Subcutaneous abdominal adipose tissue (tissue), 5 donors: ENCODE measurements around the gene NBL1.

Experiments used
- H3K27ac ChIP-seq: one replicate; pipeline ENCODE4 v1.7.0; 2013; ENCODE audit warnings: low read depth, mild to moderate bottlenecking, inconsistent platforms, low read length, moderate library complexity
- H3K27me3 ChIP-seq, 5 donors: one replicate each; pipeline ENCODE4 v1.7.0; 2013; ENCODE audit warnings: low read length in 5 of 5, inconsistent platforms in 1 of 5; ENCODE audit not compliant: control insufficient read depth in 5 of 5, insufficient read depth in 4 of 5
- H3K36me3 ChIP-seq, 5 donors: one replicate each; pipeline ENCODE4 v1.7.0; 2013; ENCODE audit warnings: low read length in 5 of 5; ENCODE audit not compliant: control insufficient read depth in 5 of 5, insufficient read depth in 5 of 5
- H3K4me1 ChIP-seq, 5 donors: one replicate each; pipeline ENCODE4 v1.7.0; 2013; ENCODE audit warnings: low read length in 5 of 5, mild to moderate bottlenecking in 3 of 5, moderate library complexity in 1 of 5; ENCODE audit not compliant: control insufficient read depth in 5 of 5, insufficient read depth in 5 of 5
- H3K4me3 ChIP-seq, 5 donors: one replicate each; pipeline ENCODE4 v1.7.0; 2013; ENCODE audit warnings: low read length in 5 of 5, low read depth in 1 of 5
- H3K9ac ChIP-seq, 5 donors: one replicate each; pipeline ENCODE4 v1.7.0; 2013; ENCODE audit warnings: low read length in 5 of 5, mild to moderate bottlenecking in 4 of 5, moderate library complexity in 3 of 5
- H3K9me3 ChIP-seq, 5 donors: one replicate each; pipeline ENCODE4 v1.7.0; 2013; ENCODE audit warnings: low read length in 5 of 5; ENCODE audit not compliant: control insufficient read depth in 5 of 5
- donor health status: healthy.
- donor health status: healthy.
- donor health status: healthy.
- donor health status: healthy.
- donor health status: healthy.

The NBL1 gene

DNA sequence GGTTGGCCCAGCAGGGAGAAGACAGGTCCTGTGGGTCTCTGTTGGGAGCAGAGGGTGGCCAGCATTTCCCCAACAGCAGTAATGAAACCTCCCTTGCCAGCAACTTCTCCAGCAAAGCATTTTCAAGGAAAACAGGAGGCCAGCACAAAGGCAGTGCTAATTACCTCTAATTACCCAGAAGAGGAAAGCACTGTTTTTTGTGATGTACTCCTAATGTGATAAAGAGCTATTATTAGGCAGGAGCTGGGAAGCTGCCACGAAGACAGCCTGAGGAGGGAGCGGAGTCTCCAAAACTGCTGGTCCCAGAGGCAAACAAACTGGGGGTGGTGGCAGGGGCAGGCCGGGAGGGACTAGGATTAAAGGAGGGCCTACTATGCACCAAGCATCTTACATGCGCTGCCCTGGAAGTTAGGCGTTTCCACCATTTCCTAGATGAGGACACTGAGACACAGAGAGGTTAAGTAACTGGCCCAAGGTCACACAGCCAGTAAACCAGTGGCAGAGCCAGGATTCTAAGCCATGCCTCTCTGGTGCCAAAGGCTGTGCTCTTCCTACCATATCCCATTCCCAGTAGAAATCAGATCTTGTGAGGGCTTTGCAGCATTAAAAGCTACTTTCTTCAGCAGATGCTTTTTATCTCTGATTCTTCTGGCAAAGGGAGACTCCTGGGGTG lies 45.1 kb downstream of the NBL1 start:
- H3K9ac ChIP-seq = no peak overlapping the region
- H3K9me3 ChIP-seq = peaks cover 0 to 11% (median 0%) of the 10 kb centered on the region in 5 donors
- H3K36me3 ChIP-seq = peaks cover 0 to 69% (median 44%) of the 10 kb centered on the region in 5 donors
- H3K27ac ChIP-seq = no peak overlapping the region
- no peaks in the 10 kb centered on the region for H3K4me1 ChIP-seq
- H3K27me3 ChIP-seq = no peaks in the 10 kb centered on the region
- no peak overlapping the region for H3K4me3 ChIP-seq

DNA sequence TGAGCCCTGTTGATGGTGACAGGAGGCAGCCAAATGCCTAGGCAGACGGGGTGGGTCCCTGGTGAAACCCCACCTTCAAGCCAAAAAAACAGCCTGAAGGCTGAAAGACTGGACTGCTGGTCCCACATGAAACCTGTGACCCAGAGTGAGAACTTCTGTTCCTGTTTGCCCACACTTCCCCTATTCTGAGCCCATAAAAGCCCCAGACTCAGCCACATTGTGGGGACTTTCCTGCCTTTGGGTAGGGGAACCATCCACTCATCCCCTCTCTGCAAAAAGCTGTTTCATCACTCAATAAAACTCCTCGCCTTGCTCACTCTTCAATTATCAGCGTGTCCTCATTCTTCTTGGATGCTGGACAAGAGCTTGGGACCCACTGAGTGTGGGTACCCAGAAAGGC lies 45.7 kb downstream of the NBL1 start:
- no peaks in the 10 kb centered on the region for H3K27me3 ChIP-seq
- peaks cover 0 to 11% (median 0%) of the 10 kb centered on the region in 5 donors for H3K9me3 ChIP-seq
- H3K27ac ChIP-seq = no peak overlapping the region
- peaks cover 0 to 71% (median 48%) of the 10 kb centered on the region in 5 donors for H3K36me3 ChIP-seq
- no peak overlapping the region for H3K4me3 ChIP-seq
- no peak overlapping the region for H3K9ac ChIP-seq
- no peaks in the 10 kb centered on the region for H3K4me1 ChIP-seq

DNA sequence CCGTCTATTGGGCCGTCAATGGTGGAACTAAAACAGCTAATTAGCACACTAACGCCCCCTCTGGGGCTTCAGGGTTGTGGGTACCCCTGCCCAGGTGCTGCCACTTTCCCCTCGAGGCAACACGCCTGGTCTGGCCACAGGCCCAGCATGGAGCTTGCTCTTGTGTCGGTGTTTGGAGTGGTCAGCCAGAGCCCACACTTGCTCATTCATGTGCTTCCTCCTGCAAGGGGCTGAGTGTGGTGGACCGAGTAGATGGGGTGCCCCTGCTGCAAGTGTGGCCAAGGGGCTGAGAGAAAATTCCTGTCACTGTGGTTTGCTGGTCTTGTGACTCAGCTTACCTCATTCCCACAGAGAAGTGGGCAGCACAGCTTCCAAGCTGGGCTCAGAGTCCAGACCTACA lies 46.2 kb downstream of the NBL1 start:
- no peaks in the 10 kb centered on the region for H3K27me3 ChIP-seq
- peaks cover 0 to 76% (median 51%) of the 10 kb centered on the region in 5 donors for H3K36me3 ChIP-seq

DNA sequence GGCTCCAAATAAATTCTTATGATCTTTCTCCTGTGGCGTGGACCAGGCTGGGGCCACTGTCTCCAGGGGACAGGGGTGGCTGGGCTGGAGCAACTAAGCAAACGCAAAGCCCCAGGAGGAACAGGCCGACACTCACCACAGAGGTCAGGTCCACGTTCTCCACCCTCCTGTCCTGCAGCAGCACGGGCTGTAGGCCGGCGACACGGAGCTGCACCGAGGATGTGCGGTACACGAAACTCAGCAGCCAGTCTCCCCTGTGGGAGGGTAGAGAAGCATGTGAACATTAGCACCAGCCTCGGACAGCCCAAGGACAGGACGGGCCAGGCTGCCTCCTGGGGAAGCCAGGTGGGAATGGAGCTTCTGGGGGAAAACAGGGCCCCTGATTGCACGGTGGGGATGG lies 50.2 kb downstream of the NBL1 start:
- peaks cover 0 to 5% (median 0%) of the 10 kb centered on the region in 5 donors for H3K9me3 ChIP-seq
- H3K4me3 ChIP-seq = no peak overlapping the region
- H3K27ac ChIP-seq = no peak overlapping the region
- H3K9ac ChIP-seq = no peak overlapping the region
- H3K27me3 ChIP-seq = no peaks in the 10 kb centered on the region
- H3K4me1 ChIP-seq = no peaks in the 10 kb centered on the region
- H3K36me3 ChIP-seq = peaks cover 0 to 84% (median 55%) of the 10 kb centered on the region in 5 donors

More for the DNA sequence above, 46.2 kb downstream of the NBL1 start:
- Histone ChIP-seq H3K4me1 (no peaks in the 10 kb centered on the region), H3K4me3 (no peak overlapping the region), H3K27ac (no peak overlapping the region), H3K9ac (no peak overlapping the region), H3K9me3 (peaks cover 0 to 11% (median 0%) of the 10 kb centered on the region in 5 donors)

DNA sequence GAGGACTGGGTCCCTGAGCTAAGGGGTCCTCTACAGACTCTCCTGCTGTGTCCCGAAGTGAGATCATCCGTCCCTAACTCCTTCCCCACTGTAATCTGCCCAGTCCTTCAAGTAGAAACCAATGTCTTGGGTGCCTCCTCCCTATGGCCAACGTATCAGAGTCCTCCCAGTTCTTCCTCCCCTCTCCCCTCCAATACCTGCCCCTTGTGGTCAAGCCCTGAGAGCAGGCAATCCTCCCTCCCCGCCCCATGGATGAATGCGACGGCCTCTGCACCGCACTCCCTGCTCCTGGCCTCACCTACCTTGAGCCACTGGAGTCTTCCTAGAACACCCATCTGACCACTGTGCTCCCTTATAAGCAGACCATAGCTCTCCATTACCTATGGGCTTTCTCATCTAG lies 51.7 kb downstream of the NBL1 start:
- H3K9ac ChIP-seq = peak overlapping the region in 1 of 5 donors; percentile 7
- H3K9me3 ChIP-seq = no peaks in the 10 kb centered on the region
- H3K27ac ChIP-seq = no peak overlapping the region
- no peaks in the 10 kb centered on the region for H3K27me3 ChIP-seq
- no peaks in the 10 kb centered on the region for H3K4me1 ChIP-seq
- H3K36me3 ChIP-seq = peaks cover 2 to 87% (median 60%) of the 10 kb centered on the region in 5 donors
- H3K4me3 ChIP-seq = no peak overlapping the region

DNA sequence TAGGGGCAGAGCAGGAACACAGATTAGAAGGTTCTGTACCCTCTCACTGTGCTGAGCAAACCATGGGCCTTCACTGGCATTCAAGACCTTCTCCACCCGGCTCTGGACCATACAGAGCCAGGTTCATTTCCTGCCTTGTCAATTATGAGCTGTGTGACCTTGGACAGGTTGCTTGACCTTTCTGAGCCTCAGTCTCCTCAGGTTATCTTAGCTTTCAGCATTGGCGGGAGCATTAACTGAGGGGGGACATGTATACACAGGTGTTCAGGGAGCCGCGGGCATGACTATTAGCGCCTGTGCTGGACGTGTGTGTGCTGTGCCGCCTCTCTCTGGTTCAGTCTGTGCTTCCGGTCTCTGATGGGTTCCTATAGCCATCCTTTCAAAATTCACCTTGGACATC lies 52.7 kb downstream of the NBL1 start:
- H3K36me3 ChIP-seq = peaks cover 2 to 80% (median 56%) of the 10 kb centered on the region in 5 donors
- no peak overlapping the region for H3K27ac ChIP-seq
- H3K9ac ChIP-seq = no peak overlapping the region

DNA sequence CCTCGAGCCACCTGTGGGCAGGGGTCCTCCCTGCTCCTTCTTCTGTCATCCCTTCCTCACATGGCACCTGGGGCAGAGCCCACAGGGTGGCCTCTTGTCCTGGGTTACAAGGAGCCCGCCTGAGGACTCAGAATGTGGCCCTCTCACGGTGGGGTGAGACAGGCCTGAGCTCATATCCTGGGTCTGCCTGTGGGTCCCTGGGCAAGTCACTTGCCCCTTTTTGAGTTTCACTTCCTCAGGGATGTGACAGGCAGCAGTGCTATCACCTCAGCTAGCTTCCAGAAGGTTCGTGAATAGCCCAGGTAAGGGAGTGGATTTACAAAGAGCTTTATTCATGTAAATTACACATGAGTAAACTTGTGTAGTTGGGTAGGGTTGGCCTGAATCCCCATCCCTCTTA lies 54.1 kb downstream of the NBL1 start:
- no peak overlapping the region for H3K9ac ChIP-seq
- no peak overlapping the region for H3K4me3 ChIP-seq
- no peaks in the 10 kb centered on the region for H3K27me3 ChIP-seq
- H3K9me3 ChIP-seq = no peaks in the 10 kb centered on the region
- H3K36me3 ChIP-seq = peaks cover 2 to 71% (median 52%) of the 10 kb centered on the region in 5 donors
- no peak overlapping the region for H3K27ac ChIP-seq
- no peaks in the 10 kb centered on the region for H3K4me1 ChIP-seq

More for the DNA sequence above, 52.7 kb downstream of the NBL1 start:
- Histone ChIP-seq H3K4me1 (no peaks in the 10 kb centered on the region), H3K9me3 (no peaks in the 10 kb centered on the region), H3K4me3 (no peak overlapping the region), H3K27me3 (no peaks in the 10 kb centered on the region)

DNA sequence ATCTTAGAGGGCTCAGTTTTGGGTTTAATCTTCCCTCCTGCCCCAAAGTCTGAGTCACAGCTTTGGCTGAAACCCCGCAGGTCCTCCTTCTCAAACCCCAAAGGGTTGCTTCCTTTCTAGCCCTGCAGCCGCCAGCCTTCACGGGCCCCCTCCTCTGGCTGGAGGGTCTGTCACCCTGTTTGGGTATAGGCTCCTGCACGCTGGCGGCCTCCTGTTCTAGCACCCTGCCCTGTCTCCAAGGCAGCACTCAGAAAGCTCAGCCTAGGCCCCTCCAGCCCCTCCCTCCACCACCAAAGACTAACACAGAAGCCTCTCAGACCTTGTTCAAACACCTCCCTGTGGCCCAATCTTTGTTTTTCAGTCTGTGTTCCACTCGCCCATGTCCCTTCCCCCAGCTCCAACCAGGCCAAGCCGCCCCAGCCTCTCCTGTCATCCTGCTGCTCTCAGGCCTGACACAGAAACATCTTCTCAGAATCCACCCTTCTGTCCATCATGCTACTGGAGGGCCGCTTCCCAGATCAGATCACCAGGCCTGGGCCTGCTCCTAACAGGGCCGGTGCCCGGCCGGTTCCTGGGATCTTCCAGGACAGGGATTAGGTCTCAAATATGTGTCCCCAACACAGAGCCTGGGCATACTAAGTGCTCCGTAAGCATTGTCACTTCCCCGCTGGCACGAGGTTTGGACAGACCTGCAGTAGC lies 56.1 kb downstream of the NBL1 start:
- H3K4me3 ChIP-seq = no peak overlapping the region
- peaks cover 2 to 51% (median 33%) of the 10 kb centered on the region in 5 donors for H3K36me3 ChIP-seq
- H3K27me3 ChIP-seq = no peaks in the 10 kb centered on the region
- H3K9ac ChIP-seq = no peak overlapping the region
- no peak overlapping the region for H3K27ac ChIP-seq
- peaks cover 0 to 7% (median 6%) of the 10 kb centered on the region in 5 donors for H3K4me1 ChIP-seq
- no peaks in the 10 kb centered on the region for H3K9me3 ChIP-seq

DNA sequence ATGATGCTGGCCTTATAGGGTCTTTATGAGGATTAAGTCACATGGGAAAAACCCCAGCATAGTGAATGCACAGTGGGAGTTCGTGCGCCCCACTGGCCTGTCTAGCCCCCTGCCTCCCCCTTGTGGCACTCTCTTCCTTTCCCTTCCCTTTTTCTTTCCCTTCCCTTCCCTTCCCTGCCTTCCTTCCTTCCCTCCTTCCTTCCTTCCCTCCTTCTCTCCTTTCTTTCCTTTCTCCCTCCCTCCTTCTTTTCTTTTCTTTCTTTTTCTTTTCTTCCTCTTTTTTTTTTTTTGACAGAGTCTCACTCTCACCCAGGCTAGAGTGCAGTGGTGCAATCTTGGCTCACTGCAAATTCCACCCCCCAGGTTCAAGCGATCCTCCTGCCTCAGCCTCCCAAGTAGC lies 59.2 kb downstream of the NBL1 start:
- Histone ChIP-seq H3K9ac (no peak overlapping the region), H3K27me3 (no peaks in the 10 kb centered on the region), H3K27ac (no peak overlapping the region), H3K36me3 (peaks cover 2 to 36% (median 21%) of the 10 kb centered on the region in 5 donors), H3K9me3 (no peaks in the 10 kb centered on the region), H3K4me1 (peaks cover 0 to 7% (median 6%) of the 10 kb centered on the region in 5 donors), H3K4me3 (no peak overlapping the region)
